H1 (cell line): Measurements from ENCODE around the gene ATP7B. TPM values are rescaled to one million over a fixed set of nuclear protein-coding genes. Genes with fewer than 3 reads are reported as not detected.

ENCODE experiments used
- ASH2L ChIP-seq: fragments of 200-600, 300-600 bp; sonication (generic); IDR thresholded peaks from one replicate; pipeline ENCODE4 v1.7.1; 2017; ENCODE audit warnings: low read length
- BCL11A ChIP-seq, 2 experiments: IDR thresholded peaks; one replicate each; pipeline ENCODE4 v1.6.1; 2011; ENCODE audit warnings: low read depth in 2 of 2, low read length in 2 of 2, mild to moderate bottlenecking in 2 of 2
- CHD1 ChIP-seq: IDR thresholded peaks from 2 replicates; pipeline ENCODE4 v1.6.1; 2012; ENCODE audit warnings: low read depth, low read length, improper control_type of control experiment
- EGR1 ChIP-seq: IDR thresholded peaks from 2 replicates; pipeline ENCODE4 v1.6.1; 2011; ENCODE audit warnings: low read depth, low read length, borderline replicate concordance
- EZH2 ChIP-seq: fragments of 200-600 bp; sonication (generic); IDR thresholded peaks from 2 replicates; pipeline ENCODE4 v1.7.1; 2012; ENCODE audit warnings: low read depth, mild to moderate bottlenecking, moderate library complexity, low read length, inconsistent platforms; ENCODE audit not compliant: severe bottlenecking
- GABPA ChIP-seq: IDR thresholded peaks from 2 replicates; pipeline ENCODE4 v1.6.1; 2011; ENCODE audit warnings: mild to moderate bottlenecking, low read length, moderate library complexity, borderline replicate concordance; ENCODE audit not compliant: insufficient read depth
- JUND ChIP-seq: IDR thresholded peaks from 2 replicates; pipeline ENCODE4 v1.6.1; 2011; ENCODE audit warnings: mild to moderate bottlenecking, improper control_type of control experiment, low read length
- SIN3A ChIP-seq, 2 experiments: IDR thresholded peaks in 1 of 2; conservative IDR thresholded peaks in 1 of 2; 2 replicates each; pipeline ENCODE4 v1.6.1; 2011 to 2012; ENCODE audit warnings: low read length in 2 of 2, improper control_type of control experiment in 1 of 2, low read depth in 1 of 2, mild to moderate bottlenecking in 1 of 2
- SIX5 ChIP-seq: IDR thresholded peaks from 2 replicates; pipeline ENCODE4 v1.6.1; 2011; ENCODE audit warnings: mild to moderate bottlenecking, low read depth, low read length
- SP4 ChIP-seq: IDR thresholded peaks from 2 replicates; pipeline ENCODE4 v1.6.1; 2012; ENCODE audit warnings: low read length, inconsistent platforms
- SRF ChIP-seq: IDR thresholded peaks from 2 replicates; pipeline ENCODE4 v1.6.1; 2011; ENCODE audit warnings: mild to moderate bottlenecking, low read depth, low read length, moderate library complexity
- SUZ12 ChIP-seq: fragments of 200-600 bp; sonication (generic); IDR thresholded peaks from 2 replicates; pipeline ENCODE4 v1.6.1; 2012; ENCODE audit warnings: mild to moderate bottlenecking, inconsistent platforms, low read length, moderate library complexity, mixed read lengths
- polyA plus RNA-seq, 7 experiments: library from polyadenylated mRNA; depleted of rRNA in 3 of 7; stranded (reverse) in 5 of 7; unstranded in 2 of 7; fragments of >200 nt in 5 of 7; fragments of 200-250 nt in 2 of 7; gene quantifications; 1 replicate in 5 of 7; 2 replicates in 1 of 7; 4 replicates in 1 of 7; pipeline versions ENCODE4 v1.2.1 to v1.2.3, GENCODE V29; 2011 to 2013; ENCODE audit warnings: missing spikeins in 2 of 7, mixed read lengths in 2 of 7
- total RNA-seq: library from RNA; stranded (reverse); fragmentation: NEBNext Ultra II Directional; extraction: Animal tissue kit (Norgen Biotek cat#: 25700); gene quantifications from 2 replicates; pipeline ENCODE4 v1.2.1, GENCODE V29; 2021
- TF ChIP-seq, protein P1 (sequence below): fragments of 300-600 bp; sonication (generic); IDR thresholded peaks from 2 replicates; pipeline ENCODE4 v1.7.1; 2012; ENCODE audit warnings: low read length, moderate library complexity, mild to moderate bottlenecking, inconsistent platforms; ENCODE audit not compliant: insufficient replicate concordance

ATP7B gene
- total and polyA plus RNA-seq, 2 of the 8 experiments (the other 6 are each of a cell fraction or from before 2014, with no cell fraction given): 4.1 to 9.2 TPM

DNA sequence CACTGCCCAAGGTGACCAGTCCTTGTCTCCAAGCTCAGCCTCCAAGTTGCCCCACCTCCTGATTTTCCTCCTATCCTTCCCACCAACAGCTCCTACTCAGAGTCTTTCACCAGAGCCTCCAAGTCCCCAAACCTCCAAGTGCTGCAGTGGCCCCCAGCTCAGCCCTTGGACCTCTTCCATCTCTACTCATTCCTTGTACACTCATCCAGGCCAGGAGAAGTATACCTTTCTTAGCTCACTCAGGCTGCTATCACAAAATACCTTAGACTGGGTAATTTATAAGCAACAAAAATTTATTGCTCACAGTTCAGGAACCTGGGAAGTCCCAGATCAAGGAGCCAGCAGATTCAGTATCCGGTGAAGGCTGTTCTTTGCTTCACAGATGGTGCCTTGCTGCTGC, 11.3 kb downstream of the ATP7B start (continued):
- TF ChIP-seq, protein P1, sequence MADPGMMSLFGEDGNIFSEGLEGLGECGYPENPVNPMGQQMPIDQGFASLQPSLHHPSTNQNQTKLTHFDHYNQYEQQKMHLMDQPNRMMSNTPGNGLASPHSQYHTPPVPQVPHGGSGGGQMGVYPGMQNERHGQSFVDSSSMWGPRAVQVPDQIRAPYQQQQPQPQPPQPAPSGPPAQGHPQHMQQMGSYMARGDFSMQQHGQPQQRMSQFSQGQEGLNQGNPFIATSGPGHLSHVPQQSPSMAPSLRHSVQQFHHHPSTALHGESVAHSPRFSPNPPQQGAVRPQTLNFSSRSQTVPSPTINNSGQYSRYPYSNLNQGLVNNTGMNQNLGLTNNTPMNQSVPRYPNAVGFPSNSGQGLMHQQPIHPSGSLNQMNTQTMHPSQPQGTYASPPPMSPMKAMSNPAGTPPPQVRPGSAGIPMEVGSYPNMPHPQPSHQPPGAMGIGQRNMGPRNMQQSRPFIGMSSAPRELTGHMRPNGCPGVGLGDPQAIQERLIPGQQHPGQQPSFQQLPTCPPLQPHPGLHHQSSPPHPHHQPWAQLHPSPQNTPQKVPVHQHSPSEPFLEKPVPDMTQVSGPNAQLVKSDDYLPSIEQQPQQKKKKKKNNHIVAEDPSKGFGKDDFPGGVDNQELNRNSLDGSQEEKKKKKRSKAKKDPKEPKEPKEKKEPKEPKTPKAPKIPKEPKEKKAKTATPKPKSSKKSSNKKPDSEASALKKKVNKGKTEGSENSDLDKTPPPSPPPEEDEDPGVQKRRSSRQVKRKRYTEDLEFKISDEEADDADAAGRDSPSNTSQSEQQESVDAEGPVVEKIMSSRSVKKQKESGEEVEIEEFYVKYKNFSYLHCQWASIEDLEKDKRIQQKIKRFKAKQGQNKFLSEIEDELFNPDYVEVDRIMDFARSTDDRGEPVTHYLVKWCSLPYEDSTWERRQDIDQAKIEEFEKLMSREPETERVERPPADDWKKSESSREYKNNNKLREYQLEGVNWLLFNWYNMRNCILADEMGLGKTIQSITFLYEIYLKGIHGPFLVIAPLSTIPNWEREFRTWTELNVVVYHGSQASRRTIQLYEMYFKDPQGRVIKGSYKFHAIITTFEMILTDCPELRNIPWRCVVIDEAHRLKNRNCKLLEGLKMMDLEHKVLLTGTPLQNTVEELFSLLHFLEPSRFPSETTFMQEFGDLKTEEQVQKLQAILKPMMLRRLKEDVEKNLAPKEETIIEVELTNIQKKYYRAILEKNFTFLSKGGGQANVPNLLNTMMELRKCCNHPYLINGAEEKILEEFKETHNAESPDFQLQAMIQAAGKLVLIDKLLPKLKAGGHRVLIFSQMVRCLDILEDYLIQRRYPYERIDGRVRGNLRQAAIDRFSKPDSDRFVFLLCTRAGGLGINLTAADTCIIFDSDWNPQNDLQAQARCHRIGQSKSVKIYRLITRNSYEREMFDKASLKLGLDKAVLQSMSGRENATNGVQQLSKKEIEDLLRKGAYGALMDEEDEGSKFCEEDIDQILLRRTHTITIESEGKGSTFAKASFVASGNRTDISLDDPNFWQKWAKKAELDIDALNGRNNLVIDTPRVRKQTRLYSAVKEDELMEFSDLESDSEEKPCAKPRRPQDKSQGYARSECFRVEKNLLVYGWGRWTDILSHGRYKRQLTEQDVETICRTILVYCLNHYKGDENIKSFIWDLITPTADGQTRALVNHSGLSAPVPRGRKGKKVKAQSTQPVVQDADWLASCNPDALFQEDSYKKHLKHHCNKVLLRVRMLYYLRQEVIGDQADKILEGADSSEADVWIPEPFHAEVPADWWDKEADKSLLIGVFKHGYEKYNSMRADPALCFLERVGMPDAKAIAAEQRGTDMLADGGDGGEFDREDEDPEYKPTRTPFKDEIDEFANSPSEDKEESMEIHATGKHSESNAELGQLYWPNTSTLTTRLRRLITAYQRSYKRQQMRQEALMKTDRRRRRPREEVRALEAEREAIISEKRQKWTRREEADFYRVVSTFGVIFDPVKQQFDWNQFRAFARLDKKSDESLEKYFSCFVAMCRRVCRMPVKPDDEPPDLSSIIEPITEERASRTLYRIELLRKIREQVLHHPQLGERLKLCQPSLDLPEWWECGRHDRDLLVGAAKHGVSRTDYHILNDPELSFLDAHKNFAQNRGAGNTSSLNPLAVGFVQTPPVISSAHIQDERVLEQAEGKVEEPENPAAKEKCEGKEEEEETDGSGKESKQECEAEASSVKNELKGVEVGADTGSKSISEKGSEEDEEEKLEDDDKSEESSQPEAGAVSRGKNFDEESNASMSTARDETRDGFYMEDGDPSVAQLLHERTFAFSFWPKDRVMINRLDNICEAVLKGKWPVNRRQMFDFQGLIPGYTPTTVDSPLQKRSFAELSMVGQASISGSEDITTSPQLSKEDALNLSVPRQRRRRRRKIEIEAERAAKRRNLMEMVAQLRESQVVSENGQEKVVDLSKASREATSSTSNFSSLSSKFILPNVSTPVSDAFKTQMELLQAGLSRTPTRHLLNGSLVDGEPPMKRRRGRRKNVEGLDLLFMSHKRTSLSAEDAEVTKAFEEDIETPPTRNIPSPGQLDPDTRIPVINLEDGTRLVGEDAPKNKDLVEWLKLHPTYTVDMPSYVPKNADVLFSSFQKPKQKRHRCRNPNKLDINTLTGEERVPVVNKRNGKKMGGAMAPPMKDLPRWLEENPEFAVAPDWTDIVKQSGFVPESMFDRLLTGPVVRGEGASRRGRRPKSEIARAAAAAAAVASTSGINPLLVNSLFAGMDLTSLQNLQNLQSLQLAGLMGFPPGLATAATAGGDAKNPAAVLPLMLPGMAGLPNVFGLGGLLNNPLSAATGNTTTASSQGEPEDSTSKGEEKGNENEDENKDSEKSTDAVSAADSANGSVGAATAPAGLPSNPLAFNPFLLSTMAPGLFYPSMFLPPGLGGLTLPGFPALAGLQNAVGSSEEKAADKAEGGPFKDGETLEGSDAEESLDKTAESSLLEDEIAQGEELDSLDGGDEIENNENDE: no peak
- TF ChIP-seq SIN3A (conservative IDR thresholded peaks at IDR 0.05 in 1 of 2, IDR thresholded peaks at IDR 0.05 in 1 of 2; ENCODE audit: low read depth in 1 of 2, low read length in 2 of 2) (no peak), EGR1 (no peak), EZH2 (no peak), SRF (no peak), JUND (no peak), SUZ12 (no peak), SP4 (no peak), BCL11A (IDR thresholded peaks at IDR 0.05; ENCODE audit: low read depth in 2 of 2, low read length in 2 of 2) (no peak), ASH2L (no peak), CHD1 (no peak), GABPA (no peak), SIX5 (no peak)
